IMR-90 (cell line): ENCODE measurements around the gene OPHN1. TPM values are rescaled to one million over a fixed set of nuclear protein-coding genes. Genes with fewer than 3 reads are reported as not detected.
"Not testable (repeated sequence)": the region's sequence is repeated elsewhere in the genome, so short reads cannot be mapped to it uniquely, and the experiment has no call there.

Source experiments
- ATAC-seq: fragments of 200-7000 bp; cut with Tn5 transposase; 2 replicates; pipeline ENCODE4 v1.9.1; 2020; ENCODE audit warnings: low read depth, mild to moderate bottlenecking, moderate library complexity
- BruUV-seq: library from RNA; stranded (reverse); fragments of 400-500 nt; replicated peaks from 2 replicates; lab custom pipeline; 2021; lab: Mats Ljungman, UMichigan
- CTCF ChIA-PET: fragments of 300-600 bp; formaldehyde crosslinking; extraction: SDS; loops from one replicate; lab custom pipeline; 2021; ENCODE audit warnings: antibody characterized with exemption; lab: Yijun Ruan, JAX
- POLR2A ChIA-PET: fragments of 300-600 bp; sonication (Branson Sonifier 250); formaldehyde crosslinking; loops from one replicate; lab custom pipeline; 2022; ENCODE audit warnings: antibody characterized with exemption; ENCODE audit not compliant: unreplicated experiment; lab: Charles Lee
- DNase-seq: peaks from one replicate; pipeline ENCODE4 v3.0.0; 2013
- H2AFZ ChIP-seq: replicated peaks from 2 replicates; pipeline ENCODE3; 2013; ENCODE audit warnings: low read length, mild to moderate bottlenecking; ENCODE audit not compliant: poor library complexity
- H2AK5ac ChIP-seq: 2 replicates; pipeline ENCODE4 v1.6.1; 2013; ENCODE audit warnings: low read depth, low read length, inconsistent platforms
- H2AK9ac ChIP-seq: replicated peaks from 2 replicates; pipeline ENCODE3; 2013; ENCODE audit warnings: mild to moderate bottlenecking, low read depth, low read length, moderate library complexity; ENCODE audit not compliant: poor library complexity
- H2BK120ac ChIP-seq: 2 replicates; pipeline ENCODE4 v1.6.1; 2013; ENCODE audit warnings: low read depth, low read length, inconsistent platforms
- H2BK15ac ChIP-seq: 3 replicates; pipeline ENCODE4 v1.6.1; 2013; ENCODE audit warnings: low read depth, low read length, inconsistent platforms
- H2BK20ac ChIP-seq: 2 replicates; pipeline ENCODE4 v1.6.1; 2013; ENCODE audit warnings: low read depth, mild to moderate bottlenecking, inconsistent platforms, low read length, moderate library complexity
- H2BK5ac ChIP-seq: 2 replicates; pipeline ENCODE4 v1.6.1; 2013; ENCODE audit warnings: mild to moderate bottlenecking, low read depth, low read length, inconsistent platforms; ENCODE audit not compliant: poor library complexity, severe bottlenecking
- H3K14ac ChIP-seq: replicated peaks from 2 replicates; pipeline ENCODE4 v1.6.1; 2013; ENCODE audit warnings: low read depth, low read length, inconsistent platforms
- H3K18ac ChIP-seq: 2 replicates; pipeline ENCODE4 v1.6.1; 2013; ENCODE audit warnings: low read depth, low read length, control low read depth
- H3K23ac ChIP-seq: 2 replicates; pipeline ENCODE4 v1.6.1; 2013; ENCODE audit warnings: low read depth, low read length, inconsistent platforms
- H3K27ac ChIP-seq: 2 replicates; pipeline ENCODE4 v1.5.1; 2013; ENCODE audit warnings: mild to moderate bottlenecking, control low read depth, low read length; ENCODE audit not compliant: insufficient read depth
- H3K27me3 ChIP-seq: 2 replicates; pipeline ENCODE4 v1.6.1; 2013; ENCODE audit warnings: low read length; ENCODE audit not compliant: control insufficient read depth, insufficient read depth
- H3K36me3 ChIP-seq: 2 replicates; pipeline ENCODE4 v1.6.1; 2013; ENCODE audit warnings: low read length, mixed read lengths; ENCODE audit not compliant: control insufficient read depth, insufficient read depth
- H3K4ac ChIP-seq: 2 replicates; pipeline ENCODE4 v1.6.1; 2013; ENCODE audit warnings: low read depth, low read length, inconsistent platforms
- H3K4me1 ChIP-seq: 2 replicates; pipeline ENCODE4 v1.6.1; 2013; ENCODE audit warnings: low read length, mixed read lengths; ENCODE audit not compliant: control insufficient read depth, insufficient read depth
- H3K4me2 ChIP-seq: 2 replicates; pipeline ENCODE4 v1.6.1; 2013; ENCODE audit warnings: low read depth, mild to moderate bottlenecking, control low read depth, low read length, moderate library complexity
- H3K4me3 ChIP-seq: 2 replicates; pipeline ENCODE4 v1.5.1; 2013; ENCODE audit warnings: low read depth, mild to moderate bottlenecking, control low read depth, low read length, moderate library complexity; ENCODE audit not compliant: insufficient read depth
- H3K56ac ChIP-seq: 2 replicates; pipeline ENCODE4 v1.6.1; 2013; ENCODE audit warnings: low read length, inconsistent platforms; ENCODE audit not compliant: insufficient read depth; ENCODE audit errors: extremely low read depth
- H3K79me1 ChIP-seq, 2 experiments: 2 replicates each; pipeline ENCODE4 v1.6.1; 2013; ENCODE audit warnings: low read length in 2 of 2, inconsistent platforms in 1 of 2, low read depth in 1 of 2
- H3K9ac ChIP-seq: 2 replicates; pipeline ENCODE4 v1.6.1; 2013; ENCODE audit warnings: low read depth, low read length, control low read depth
- H3K9me1 ChIP-seq: 2 replicates; pipeline ENCODE4 v1.6.1; 2013; ENCODE audit warnings: low read length, inconsistent platforms; ENCODE audit not compliant: insufficient read depth
- H3K9me3 ChIP-seq: 2 replicates; pipeline ENCODE4 v1.6.1; 2013; ENCODE audit warnings: low read length; ENCODE audit not compliant: control insufficient read depth, insufficient read depth
- H4K20me1 ChIP-seq: 2 replicates; pipeline ENCODE4 v1.6.1; 2013; ENCODE audit warnings: low read length, inconsistent platforms; ENCODE audit not compliant: insufficient read depth
- H4K5ac ChIP-seq: 2 replicates; pipeline ENCODE4 v1.6.1; 2013; ENCODE audit warnings: mild to moderate bottlenecking, low read depth, low read length, control low read depth
- H4K8ac ChIP-seq, 2 experiments: 2 replicates each; pipeline ENCODE4 v1.6.1; 2013; ENCODE audit warnings: low read depth in 2 of 2, low read length in 2 of 2, control low read depth in 1 of 2, inconsistent platforms in 1 of 2
- H4K91ac ChIP-seq: 2 replicates; pipeline ENCODE4 v1.6.1; 2013; ENCODE audit warnings: low read depth, low read length, inconsistent platforms; ENCODE audit not compliant: insufficient read depth
- CTCF ChIP-seq: conservative IDR thresholded peaks from 2 replicates; pipeline ENCODE4 v1.5.1; 2012; ENCODE audit warnings: mild to moderate bottlenecking, low read depth, low read length, improper control_type of control experiment
- FOS ChIP-seq: fragments of 150-350 bp; IDR thresholded peaks from 2 replicates; pipeline ENCODE4 v1.6.1; 2016; ENCODE audit warnings: low read depth, low read length
- MXI1 ChIP-seq: IDR thresholded peaks from 2 replicates; pipeline ENCODE4 v1.6.1; 2012; ENCODE audit warnings: low read depth, mild to moderate bottlenecking, low read length, moderate library complexity, borderline replicate concordance
- RAD21 ChIP-seq: IDR thresholded peaks from 2 replicates; pipeline ENCODE4 v1.6.1; 2012; ENCODE audit warnings: low read length, improper control_type of control experiment
- SMC3 ChIP-seq: fragments of 150-350 bp; IDR thresholded peaks from 2 replicates; pipeline ENCODE4 v1.6.1; 2016; ENCODE audit warnings: low read depth, mild to moderate bottlenecking, antibody characterized with exemption, low read length, moderate library complexity
- WGBS, 2 experiments: methylation state at CpG; one replicate each; pipeline versions ENCODE4 v1.1.5 to v1.1.7; 2013; ENCODE audit warnings: missing lambda C conversion rate in 2 of 2; ENCODE audit not compliant: insufficient read length in 1 of 2; ENCODE audit errors: extremely low coverage in 2 of 2; 5-methylcytosine and 5-hydroxymethylcytosine counted together
- dilution Hi-C: fragments of 300-500 bp; cut with HindIII; formaldehyde crosslinking; loops from one replicate; pipeline ENCODE4 v1.14.3; 2018; ENCODE audit warnings: low sequenced_read_pairs; ENCODE audit not compliant: unreplicated experiment
- in situ Hi-C: fragments of 300-500 bp; cut with MboI; formaldehyde crosslinking; loops from 3 replicates; pipeline ENCODE4 v1.14.3; 2019; ENCODE audit warnings: low sequenced_read_pairs, inconsistent platforms, mixed read lengths
- intact Hi-C: fragments of 100-400 bp; cut with micrococcal nuclease; formaldehyde crosslinking; loops from 2 replicates; pipeline ENCODE4 v1.10.0; 2022
- polyA plus RNA-seq, 3 experiments: library from polyadenylated mRNA; depleted of rRNA; stranded (reverse); fragments of >200 nt; gene quantifications; 2 replicates each; pipeline ENCODE4 v1.2.3, GENCODE V29; 2012; ENCODE audit warnings: low replicate concordance in 1 of 3
- total RNA-seq: library from RNA; depleted of rRNA; stranded (reverse); fragments of >200 nt; gene quantifications from 2 replicates; pipeline ENCODE4 v1.2.3, GENCODE V29; 2012

OPHN1 gene
- total and polyA plus RNA-seq, 2 of the 4 experiments (the other 2 are of a cell fraction): 4.0 to 13.1 TPM

DNA sequence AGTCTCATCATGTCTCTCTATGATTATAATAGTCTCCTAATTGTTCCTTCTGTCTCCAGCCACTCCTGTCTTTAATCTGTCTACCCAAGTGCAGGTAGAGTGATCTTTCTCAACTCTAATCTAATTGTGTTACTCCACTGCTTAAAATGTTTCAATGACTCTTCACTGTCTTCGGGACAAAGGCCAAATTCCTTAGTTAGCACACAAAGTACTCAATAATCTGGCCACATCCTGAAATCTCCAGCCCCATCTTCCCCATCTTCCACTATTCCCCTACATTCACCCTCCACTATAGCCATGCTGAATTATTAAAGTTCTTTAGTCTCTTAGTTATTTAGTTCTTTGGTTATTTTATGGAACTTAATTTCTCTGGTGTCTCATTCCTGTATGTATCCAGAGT lies 353.3 kb downstream of the OPHN1 start:
- H2BK120ac ChIP-seq: no peak overlapping the region
- H2BK5ac ChIP-seq: no peak overlapping the region
- H2BK15ac ChIP-seq: no peak overlapping the region
- peaks cover 2% of the 10 kb centered on the region; the same call in 1 of the 2 replicates for H3K4me1 ChIP-seq
- H3K23ac ChIP-seq: no peak overlapping the region
- in situ Hi-C loops (no loop called here), intact Hi-C loops (no loop called here), dilution Hi-C loops (no loop called here)
- no peaks in the 10 kb centered on the region for H4K20me1 ChIP-seq
- no peak overlapping the region for H4K91ac ChIP-seq
- H3K4ac ChIP-seq: no peak overlapping the region
- no peak overlapping the region for H3K9ac ChIP-seq
- no TSS peak for BruUV-seq
- no peak for ATAC-seq
- CTCF ChIA-PET: no interaction called here
- no peak overlapping the region for H2BK20ac ChIP-seq
- H3K36me3 ChIP-seq: no peaks in the 10 kb centered on the region
- H2AK5ac ChIP-seq: no peak overlapping the region
- no peaks in the 10 kb centered on the region for H3K79me1 ChIP-seq
- no peaks in the 10 kb centered on the region for H3K9me3 ChIP-seq
- H3K27ac ChIP-seq: no peak overlapping the region
- no peak overlapping the region for H3K18ac ChIP-seq
- TF ChIP-seq CTCF: no peak
- TF ChIP-seq SMC3: no peak
- TF ChIP-seq FOS: no peak
- no peak for TF ChIP-seq RAD21
- no peak for TF ChIP-seq MXI1
- H4K5ac ChIP-seq: no peak overlapping the region
- WGBS, 2 experiments: 13% methylated on average over 1 of the region's 1 CpG; no CpG with 5 or more reads in 1 of the 2 experiments
- no peak overlapping the region for H3K56ac ChIP-seq
- no peak overlapping the region for H2AFZ ChIP-seq
- no peak overlapping the region for H3K4me2 ChIP-seq
- H3K14ac ChIP-seq: no peak overlapping the region
- no peaks in the 10 kb centered on the region for H3K27me3 ChIP-seq
- no peak overlapping the region for H4K8ac ChIP-seq
- POLR2A ChIA-PET: no interaction called here
- no peaks in the 10 kb centered on the region for H3K9me1 ChIP-seq
- no peak overlapping the region for H2AK9ac ChIP-seq
- no peak overlapping the region for H3K4me3 ChIP-seq
- no peak for DNase-seq

GRCh38 chrX:68078801-68079200 lies 354.5 kb downstream of the OPHN1 start:
- H2BK5ac ChIP-seq, ATAC-seq: not testable (repeated sequence)

More at GRCh38 chrX:68078801-68079200, 354.5 kb downstream of the OPHN1 start:
- in situ Hi-C loops, BruUV-seq, H3K9me3 ChIP-seq, H2AFZ ChIP-seq, H4K8ac ChIP-seq, H2AK9ac ChIP-seq, H2BK20ac ChIP-seq, H4K5ac ChIP-seq, H3K9me1 ChIP-seq, H3K14ac ChIP-seq, H2BK120ac ChIP-seq, DNase-seq, H4K91ac ChIP-seq, intact Hi-C loops, H3K27me3 ChIP-seq, H3K56ac ChIP-seq, H3K4me2 ChIP-seq, H3K4me1 ChIP-seq, H2BK15ac ChIP-seq, H2AK5ac ChIP-seq, H3K36me3 ChIP-seq, H3K79me1 ChIP-seq, H3K4ac ChIP-seq, H4K20me1 ChIP-seq, H3K4me3 ChIP-seq, dilution Hi-C loops, H3K18ac ChIP-seq, H3K27ac ChIP-seq, H3K23ac ChIP-seq, POLR2A ChIA-PET, H3K9ac ChIP-seq, CTCF ChIA-PET: not testable (repeated sequence)
